Stomach (tissue), 9 donors: ENCODE results near the gene TRAPPC6A. TPM values are rescaled to one million over a fixed set of nuclear protein-coding genes. Genes with fewer than 3 reads are reported as not detected.

Experiments
- DNase-seq, 2 donors: peaks; one replicate each; pipeline versions ENCODE4 v3.0.0 to v3.0.0-alpha.2; 2013 to 2019
- H3K27ac ChIP-seq, 5 donors: fragments of 200-600 bp in 4 of 5; sonication (generic) in 4 of 5; one replicate each; pipeline ENCODE4 v1.5.1; 2013 to 2019; ENCODE audit warnings: mild to moderate bottlenecking in 1 of 5, moderate library complexity in 1 of 5
- H3K27me3 ChIP-seq, 3 donors: fragments of 200-600 bp; sonication (generic); one replicate each; pipeline ENCODE4 v1.5.1; 2017 to 2019; ENCODE audit warnings: mixed run types in 1 of 3
- H3K36me3 ChIP-seq, 4 donors: fragments of 200-600 bp; sonication (generic); 1 replicate in 3 of 4; 2 replicates in 1 of 4; pipeline ENCODE4 v1.5.1; 2016 to 2019
- H3K4me1 ChIP-seq, 4 donors: fragments of 200-600 bp; sonication (generic); one replicate each; pipeline ENCODE4 v1.5.1; 2016 to 2019
- H3K4me3 ChIP-seq, 4 donors: fragments of 200-600 bp; sonication (generic) in 3 of 4; one replicate each; pipeline ENCODE4 v1.5.1; 2016 to 2019; ENCODE audit warnings: mild to moderate bottlenecking in 1 of 4
- H3K9me3 ChIP-seq, 4 donors: fragments of 200-600 bp; sonication (generic); one replicate each; pipeline ENCODE4 v1.5.1; 2016 to 2019
- EP300 ChIP-seq: sonication (generic); formaldehyde crosslinking; IDR thresholded peaks from one replicate; pipeline ENCODE4 v1.6.1; 2017; ENCODE audit warnings: antibody characterized with exemption
- POLR2A ChIP-seq, 4 donors: fragments of 450-650 bp; IDR thresholded peaks; one replicate each; pipeline ENCODE4 v1.6.1; 2016; ENCODE audit warnings: antibody characterized with exemption in 4 of 4, control low read depth in 2 of 4, mild to moderate bottlenecking in 1 of 4, moderate library complexity in 1 of 4
- POLR2AphosphoS5 ChIP-seq, 3 donors: sonication (generic); formaldehyde crosslinking; IDR thresholded peaks; one replicate each; pipeline ENCODE4 v1.6.1; 2016; ENCODE audit warnings: antibody characterized with exemption in 3 of 3
- WGBS, 5 donors: extraction: QIAGEN DNeasy Blood & Tissue Kit in 3 of 5; methylation state at CpG; one replicate each; pipeline versions ENCODE4 v1.1.5 to v1.1.7; 2013 to 2018; 5-methylcytosine and 5-hydroxymethylcytosine counted together
- intact Hi-C: fragments of 100-400 bp; cut with DNase I; formaldehyde crosslinking; loops from one replicate; pipeline ENCODE4 v1.15.1; 2023; ENCODE audit warnings: low total_unique reads
- polyA plus RNA-seq, 3 donors: library from polyadenylated mRNA; stranded (reverse); fragments of 200-250 nt; gene quantifications; one replicate each; pipeline ENCODE4 v1.2.3, GENCODE V29; 2013
- total RNA-seq, 5 donors: library from RNA; depleted of rRNA; stranded (reverse); fragments of >200 nt; gene quantifications; one replicate each; pipeline versions ENCODE4 v1.1.0 to v1.2.3, GENCODE V29; 2014 to 2016
- TF ChIP-seq, protein P1 (sequence below), 7 experiments: fragments of 450-650 bp in 4 of 7; fragments of 200-600 bp in 3 of 7; sonication (generic) in 3 of 7; IDR thresholded peaks; one replicate each; pipeline ENCODE4 v1.5.1; 2016 to 2019; ENCODE audit warnings: antibody characterized with exemption in 7 of 7, control low read depth in 2 of 7, mild to moderate bottlenecking in 1 of 7
- donor health status: healthy with polysubstance abuse.
- donor health status: Bipolar disorder and iron deficiency.
- donor health status: healthy.

Gene TRAPPC6A
- total and polyA plus RNA-seq, 8 donors: 8.7 to 59.4 (median 40.7) TPM; not detected in 1

GRCh38 chr19:45171211-45171623, 6.8 kb downstream of the TRAPPC6A start:
- 22 to 37% (median 29%) methylated on average over 7 of the region's 7 CpGs for WGBS, 5 donors
- Histone ChIP-seq H3K4me1 (peaks cover 0 to 38% (median 18%) of the 10 kb centered on the region in 4 donors), H3K4me3 (no peak overlapping the region), H3K9me3 (no peaks in the 10 kb centered on the region), H3K36me3 (peaks cover 0 to 6% (median 2%) of the 10 kb centered on the region in 4 donors), H3K27ac (peak overlapping the region in 2 of 5 donors; percentile 17 to 56), H3K27me3 (no peaks in the 10 kb centered on the region)
- intact Hi-C loops: no loop called here
- no peak for TF ChIP-seq EP300
- no peak for TF ChIP-seq POLR2A (IDR thresholded peaks at IDR 0.05)
- TF ChIP-seq, protein P1, sequence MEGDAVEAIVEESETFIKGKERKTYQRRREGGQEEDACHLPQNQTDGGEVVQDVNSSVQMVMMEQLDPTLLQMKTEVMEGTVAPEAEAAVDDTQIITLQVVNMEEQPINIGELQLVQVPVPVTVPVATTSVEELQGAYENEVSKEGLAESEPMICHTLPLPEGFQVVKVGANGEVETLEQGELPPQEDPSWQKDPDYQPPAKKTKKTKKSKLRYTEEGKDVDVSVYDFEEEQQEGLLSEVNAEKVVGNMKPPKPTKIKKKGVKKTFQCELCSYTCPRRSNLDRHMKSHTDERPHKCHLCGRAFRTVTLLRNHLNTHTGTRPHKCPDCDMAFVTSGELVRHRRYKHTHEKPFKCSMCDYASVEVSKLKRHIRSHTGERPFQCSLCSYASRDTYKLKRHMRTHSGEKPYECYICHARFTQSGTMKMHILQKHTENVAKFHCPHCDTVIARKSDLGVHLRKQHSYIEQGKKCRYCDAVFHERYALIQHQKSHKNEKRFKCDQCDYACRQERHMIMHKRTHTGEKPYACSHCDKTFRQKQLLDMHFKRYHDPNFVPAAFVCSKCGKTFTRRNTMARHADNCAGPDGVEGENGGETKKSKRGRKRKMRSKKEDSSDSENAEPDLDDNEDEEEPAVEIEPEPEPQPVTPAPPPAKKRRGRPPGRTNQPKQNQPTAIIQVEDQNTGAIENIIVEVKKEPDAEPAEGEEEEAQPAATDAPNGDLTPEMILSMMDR (IDR thresholded peaks at IDR 0.05): no peak
- no peak for TF ChIP-seq POLR2AphosphoS5 (IDR thresholded peaks at IDR 0.05)
- peak in 1 of 2 donors; percentile 58 for DNase-seq

DNA sequence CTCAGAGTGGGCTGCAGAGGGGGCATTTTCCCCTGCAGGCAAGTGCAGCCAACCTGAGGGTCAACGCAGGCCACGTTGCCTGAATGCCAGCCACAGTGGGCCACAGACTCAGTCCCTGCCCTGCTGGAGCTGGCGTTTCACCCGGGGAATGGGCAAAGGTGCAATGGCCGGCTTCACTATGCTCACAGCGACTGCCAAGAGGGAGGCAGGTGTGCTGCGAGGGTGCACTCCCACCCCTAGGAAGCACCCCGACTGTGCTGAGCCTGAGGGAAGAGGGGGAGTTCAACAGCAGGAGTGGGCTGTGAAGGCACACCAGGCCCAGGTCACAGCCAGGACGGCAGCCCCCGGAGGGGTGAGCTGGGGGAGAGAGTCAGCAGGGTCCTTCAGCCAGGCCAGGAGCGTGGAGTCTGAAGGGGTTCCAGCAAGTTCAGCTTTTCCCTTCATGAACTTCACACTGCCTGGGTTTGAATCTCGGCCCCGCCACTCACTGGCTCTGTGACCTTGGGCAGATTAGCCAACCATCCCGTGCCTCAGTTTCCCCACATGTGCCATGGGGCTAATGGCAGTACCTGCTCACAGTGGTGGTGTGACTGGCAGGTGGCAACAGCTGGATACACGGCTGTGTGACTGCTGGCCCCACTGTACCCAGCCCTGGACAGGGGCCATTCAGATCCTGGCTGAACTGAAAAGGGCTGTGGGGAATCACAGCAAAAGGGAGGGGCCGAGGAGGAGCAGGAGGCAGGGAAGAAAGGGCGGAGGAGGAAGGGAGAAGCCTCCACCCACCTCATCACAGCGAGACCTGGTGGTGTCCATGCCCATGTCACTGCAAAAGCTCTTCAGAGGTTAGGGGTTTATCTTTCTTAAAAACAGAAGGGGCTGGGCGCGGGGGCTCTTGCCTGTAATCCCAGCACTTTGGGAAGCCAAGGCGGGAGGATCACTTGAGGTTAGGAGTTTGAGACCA, 7.6 kb downstream of the TRAPPC6A start:
- peaks cover 0 to 6% (median 2%) of the 10 kb centered on the region in 4 donors for H3K36me3 ChIP-seq
- TF ChIP-seq EP300 (no peak), POLR2AphosphoS5 (IDR thresholded peaks at IDR 0.05) (no peak), POLR2A (IDR thresholded peaks at IDR 0.05) (no peak)
- TF ChIP-seq, protein P1 (IDR thresholded peaks at IDR 0.05): no peak
- no peaks in the 10 kb centered on the region for H3K27me3 ChIP-seq
- intact Hi-C loops: no loop called here
- 79 to 88% (median 85%) methylated on average over 15 to 21 of the region's 21 CpGs for WGBS, 5 donors
- peaks cover 0 to 38% (median 18%) of the 10 kb centered on the region in 4 donors for H3K4me1 ChIP-seq
- DNase-seq: peak in 1 of 2 donors; percentile 3
- no peak overlapping the region for H3K4me3 ChIP-seq
- H3K9me3 ChIP-seq: no peaks in the 10 kb centered on the region
- peak overlapping the region in 2 of 5 donors; percentile 14 to 17 for H3K27ac ChIP-seq

- peaks cover 0 to 6% (median 2%) of the 10 kb centered on the region in 4 donors for H3K36me3 ChIP-seq
- peaks cover 0 to 46% (median 23%) of the 10 kb centered on the region in 4 donors for H3K4me1 ChIP-seq
- H3K27ac ChIP-seq: no peak overlapping the region
- no peaks in the 10 kb centered on the region for H3K9me3 ChIP-seq
- no peak overlapping the region for H3K4me3 ChIP-seq
- intact Hi-C loops: no loop called here
- 90 to 95% (median 94%) methylated on average over 7 to 10 of the region's 10 CpGs for WGBS, 5 donors
- no peaks in the 10 kb centered on the region for H3K27me3 ChIP-seq
- no peak for DNase-seq
- TF ChIP-seq POLR2A (IDR thresholded peaks at IDR 0.05) (no peak), POLR2AphosphoS5 (IDR thresholded peaks at IDR 0.05) (no peak), EP300 (no peak)
- TF ChIP-seq, protein P1 (IDR thresholded peaks at IDR 0.05): no peak
Observed at GRCh38 chr19:45169602-45170001, 8.4 kb downstream of the TRAPPC6A start.

DNA sequence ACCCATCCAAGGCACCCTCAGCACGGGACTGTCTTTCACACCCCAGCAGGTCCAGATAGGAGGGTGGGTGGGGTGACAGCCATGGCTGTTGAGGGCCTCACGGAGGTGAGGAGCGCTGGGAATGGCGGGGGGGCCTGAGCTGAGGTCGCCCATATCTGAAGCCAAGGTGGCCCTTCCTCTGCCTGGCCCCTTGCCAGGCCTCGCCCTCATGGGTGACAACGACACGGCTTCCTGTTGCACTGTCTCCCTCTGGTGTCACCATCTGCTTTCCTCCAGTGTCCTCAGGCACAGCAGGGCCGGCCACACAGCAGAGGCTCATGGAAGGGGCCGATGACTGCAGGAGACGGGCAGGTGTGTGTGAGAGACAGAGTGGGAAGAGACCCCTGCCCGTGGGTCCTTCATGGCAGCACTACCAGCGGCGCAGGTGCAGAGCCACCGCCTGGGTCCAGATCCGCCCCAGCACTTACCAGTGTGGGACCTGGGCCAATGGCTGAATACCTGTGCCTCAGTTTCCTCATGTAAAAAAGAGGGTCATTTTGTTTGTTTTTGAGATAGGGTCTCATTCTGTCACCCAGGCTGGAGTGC, 9.2 kb downstream of the TRAPPC6A start:
- intact Hi-C loops: no loop called here
- 80 to 84% (median 81%) methylated on average over 16 of the region's 16 CpGs for WGBS, 5 donors
- no peak for TF ChIP-seq POLR2A (IDR thresholded peaks at IDR 0.05)
- no peak for TF ChIP-seq POLR2AphosphoS5 (IDR thresholded peaks at IDR 0.05)
- no peak for TF ChIP-seq EP300
- TF ChIP-seq, protein P1 (IDR thresholded peaks at IDR 0.05): no peak
- DNase-seq: peak in 1 of 2 donors; percentile 53
- Histone ChIP-seq H3K4me1 (peaks cover 0 to 53% (median 29%) of the 10 kb centered on the region in 4 donors), H3K4me3 (no peak overlapping the region), H3K27ac (no peak overlapping the region), H3K36me3 (peaks cover 0 to 6% (median 2%) of the 10 kb centered on the region in 4 donors), H3K27me3 (no peaks in the 10 kb centered on the region), H3K9me3 (no peaks in the 10 kb centered on the region)
